Measurements from ENCODE around the gene SLC44A3. TPM values are rescaled to one million over a fixed set of nuclear protein-coding genes. Genes with fewer than 3 reads are reported as not detected.

SLC44A3 gene
- total and polyA plus RNA-seq, 2 of the 13 experiments (the other 11 are each of a cell fraction or from before 2014, with no cell fraction given): 6.8 to 14.1 TPM

- no peak for TF ChIP-seq PRMT3 (CRISPR knock-in tag; IDR thresholded peaks at IDR 0.05; ENCODE audit: borderline replicate concordance, low read depth)
- TF ChIP-seq SMARCE1 (IDR thresholded peaks at IDR 0.05; ENCODE audit: borderline replicate concordance): no peak
- no peak for TF ChIP-seq ZNF160 (CRISPR knock-in tag; IDR thresholded peaks at IDR 0.05)
- TF ChIP-seq NFRKB (IDR thresholded peaks at IDR 0.05): no peak
- no peak for TF ChIP-seq ZNF343 (CRISPR knock-in tag; IDR thresholded peaks at IDR 0.05)
- TF ChIP-seq CSRNP2 (CRISPR knock-in tag; conservative IDR thresholded peaks at IDR 0.05; ENCODE audit: low read depth): no peak
- peak; percentile 48 for TF ChIP-seq ZNF883 (CRISPR knock-in tag; IDR thresholded peaks at IDR 0.05; ENCODE audit: not compliant biosample characterization)
- TF ChIP-seq RBM39 (IDR thresholded peaks at IDR 0.05; ENCODE audit: low read depth, low read length, poor library complexity, severe bottlenecking): no peak
- peak; percentile 89 for TF ChIP-seq ZFY (CRISPR knock-in tag; IDR thresholded peaks at IDR 0.05)
- TF ChIP-seq ZNF501 (CRISPR knock-in tag; IDR thresholded peaks at IDR 0.05): no peak
- TF ChIP-seq ZBTB40 (IDR thresholded peaks at IDR 0.05): no peak
- no peak for TF ChIP-seq ZBTB40 (CRISPR knock-in tag; IDR thresholded peaks at IDR 0.05)
- no peak for TF ChIP-seq PRDM4 (CRISPR knock-in tag; IDR thresholded peaks at IDR 0.05; ENCODE audit: borderline replicate concordance)
- TF ChIP-seq ZNF382 (CRISPR knock-in tag; IDR thresholded peaks at IDR 0.05; ENCODE audit: borderline replicate concordance): no peak
- no peak for TF ChIP-seq SRSF1 (optimal IDR thresholded peaks at IDR 0.05; ENCODE audit: low read depth, low read length)
Observed at GRCh38 chr1:94927405-94928175, 107.4 kb downstream of the SLC44A3 start (continued).

Data from HepG2 (cell line).